Measurements from ENCODE around the gene FBN2.

FBN2 gene

DNA sequence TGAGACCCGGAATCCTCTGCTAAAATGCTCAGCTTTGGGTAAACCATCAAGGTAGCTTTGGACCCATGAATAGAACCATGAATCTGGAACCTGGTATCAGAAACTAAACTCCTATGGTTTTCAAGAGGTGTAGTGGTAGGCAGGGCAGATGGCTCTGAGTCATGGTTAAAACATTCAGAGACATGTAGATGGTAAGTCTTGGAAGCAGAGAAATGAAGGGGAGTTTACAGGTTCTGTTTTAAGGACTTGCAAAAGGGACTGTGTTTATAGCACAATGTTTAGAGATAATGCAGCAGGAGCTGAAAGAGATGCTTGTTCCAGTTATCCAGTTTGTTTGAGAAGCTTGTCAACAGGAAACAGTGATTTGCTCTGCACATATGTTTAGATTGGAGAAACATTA lies 36.0 kb upstream of the FBN2 start:
- no peaks in the 10 kb centered on the region for H3K27me3 ChIP-seq (ENCODE audit: insufficient read depth, poor library complexity, severe bottlenecking)
- peak overlapping the region; percentile 83 for H3K27ac ChIP-seq (ENCODE audit: poor library complexity, severe bottlenecking)
- no peaks in the 10 kb centered on the region for H3K9me3 ChIP-seq (ENCODE audit: severe bottlenecking)
- DNase-seq (ENCODE audit: low spot score) (no peak), ATAC-seq (ENCODE audit: low read depth) (peak; percentile 88)
- H3K4me3 ChIP-seq (ENCODE audit: severe bottlenecking) = no peak overlapping the region
- H3K4me1 ChIP-seq (ENCODE audit: insufficient read depth, poor library complexity, severe bottlenecking) = peaks cover 39% of the 10 kb centered on the region
- TF ChIP-seq, protein P1, sequence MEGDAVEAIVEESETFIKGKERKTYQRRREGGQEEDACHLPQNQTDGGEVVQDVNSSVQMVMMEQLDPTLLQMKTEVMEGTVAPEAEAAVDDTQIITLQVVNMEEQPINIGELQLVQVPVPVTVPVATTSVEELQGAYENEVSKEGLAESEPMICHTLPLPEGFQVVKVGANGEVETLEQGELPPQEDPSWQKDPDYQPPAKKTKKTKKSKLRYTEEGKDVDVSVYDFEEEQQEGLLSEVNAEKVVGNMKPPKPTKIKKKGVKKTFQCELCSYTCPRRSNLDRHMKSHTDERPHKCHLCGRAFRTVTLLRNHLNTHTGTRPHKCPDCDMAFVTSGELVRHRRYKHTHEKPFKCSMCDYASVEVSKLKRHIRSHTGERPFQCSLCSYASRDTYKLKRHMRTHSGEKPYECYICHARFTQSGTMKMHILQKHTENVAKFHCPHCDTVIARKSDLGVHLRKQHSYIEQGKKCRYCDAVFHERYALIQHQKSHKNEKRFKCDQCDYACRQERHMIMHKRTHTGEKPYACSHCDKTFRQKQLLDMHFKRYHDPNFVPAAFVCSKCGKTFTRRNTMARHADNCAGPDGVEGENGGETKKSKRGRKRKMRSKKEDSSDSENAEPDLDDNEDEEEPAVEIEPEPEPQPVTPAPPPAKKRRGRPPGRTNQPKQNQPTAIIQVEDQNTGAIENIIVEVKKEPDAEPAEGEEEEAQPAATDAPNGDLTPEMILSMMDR (IDR thresholded peaks at IDR 0.05; ENCODE audit: poor library complexity, severe bottlenecking) = no peak
- H3K36me3 ChIP-seq (ENCODE audit: low read depth) = no peaks in the 10 kb centered on the region

DNA sequence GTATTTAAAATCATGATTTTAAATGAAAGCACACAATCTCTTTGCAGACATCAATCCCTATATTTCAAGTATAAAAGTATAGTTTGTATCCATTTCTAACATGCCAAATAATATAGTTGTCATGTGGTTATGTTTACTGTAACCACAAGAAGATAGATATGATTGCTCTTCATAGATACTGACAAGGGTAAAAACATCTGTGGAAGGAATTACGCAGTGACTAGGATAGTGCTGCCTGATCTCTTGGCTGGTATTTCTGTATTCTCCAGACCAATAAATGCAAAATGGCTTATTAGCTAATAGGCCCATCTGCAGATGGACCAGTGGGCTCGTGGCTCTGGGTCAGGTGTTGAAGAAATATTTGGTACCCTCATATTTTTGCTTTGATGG lies 34.9 kb upstream of the FBN2 start:
- Histone ChIP-seq H3K4me1 (ENCODE audit: insufficient read depth, poor library complexity, severe bottlenecking) (peaks cover 29% of the 10 kb centered on the region), H3K4me3 (ENCODE audit: severe bottlenecking) (no peak overlapping the region), H3K9me3 (ENCODE audit: severe bottlenecking) (no peaks in the 10 kb centered on the region), H3K27me3 (ENCODE audit: insufficient read depth, poor library complexity, severe bottlenecking) (no peaks in the 10 kb centered on the region), H3K36me3 (ENCODE audit: low read depth) (no peaks in the 10 kb centered on the region), H3K27ac (ENCODE audit: poor library complexity, severe bottlenecking) (peak overlapping the region; percentile 83)
- TF ChIP-seq, protein P1 (IDR thresholded peaks at IDR 0.05; ENCODE audit: poor library complexity, severe bottlenecking) = no peak
- ATAC-seq (ENCODE audit: low read depth) (no peak), DNase-seq (ENCODE audit: low spot score) (no peak)

DNA sequence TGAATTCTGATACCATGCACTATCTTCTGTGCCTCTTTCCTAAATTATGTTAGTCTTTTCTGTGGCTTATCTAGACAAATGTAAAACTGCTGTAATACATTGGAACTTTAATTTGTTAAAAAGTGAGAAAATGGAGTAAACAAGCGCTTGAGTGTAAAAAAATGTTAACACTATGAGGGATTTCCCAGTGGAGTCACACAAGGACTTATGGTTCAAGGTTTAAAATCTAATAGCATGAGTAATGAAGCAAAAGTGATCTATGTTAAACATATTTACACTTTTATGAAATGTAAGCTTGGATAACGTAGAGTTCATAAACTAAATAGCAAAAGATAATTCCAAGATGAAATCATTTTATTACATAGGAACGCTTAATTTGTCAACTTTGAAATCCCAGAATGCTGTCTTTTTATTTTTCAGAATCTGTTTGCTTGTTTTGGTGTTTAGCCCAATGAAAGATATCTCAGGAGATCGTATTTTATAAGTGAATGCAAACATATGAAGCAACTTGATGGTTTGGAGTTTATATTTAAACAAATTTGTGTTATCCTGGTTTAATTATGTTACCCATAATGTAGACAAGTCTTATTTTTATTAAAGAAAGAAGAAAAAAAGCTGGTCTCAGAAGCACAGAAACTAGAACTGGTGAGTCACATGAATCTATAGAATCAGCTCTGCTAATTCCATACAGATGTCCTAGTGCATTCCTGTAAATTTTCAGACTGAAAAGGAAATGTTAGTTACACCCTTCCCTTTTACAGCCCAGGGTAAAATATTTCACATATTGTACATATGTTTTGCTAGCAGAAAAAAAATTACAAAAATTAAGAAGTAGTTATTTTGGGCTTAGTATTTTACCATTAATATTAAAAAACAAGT lies 34.2 kb upstream of the FBN2 start:
- Histone ChIP-seq H3K27ac (ENCODE audit: poor library complexity, severe bottlenecking) (peak overlapping the region; percentile 83), H3K27me3 (ENCODE audit: insufficient read depth, poor library complexity, severe bottlenecking) (no peaks in the 10 kb centered on the region), H3K4me3 (ENCODE audit: severe bottlenecking) (no peak overlapping the region), H3K9me3 (ENCODE audit: severe bottlenecking) (no peaks in the 10 kb centered on the region), H3K36me3 (ENCODE audit: low read depth) (no peaks in the 10 kb centered on the region), H3K4me1 (ENCODE audit: insufficient read depth, poor library complexity, severe bottlenecking) (peaks cover 29% of the 10 kb centered on the region)
- DNase-seq (ENCODE audit: low spot score) = no peak
- TF ChIP-seq, protein P1 (IDR thresholded peaks at IDR 0.05; ENCODE audit: poor library complexity, severe bottlenecking) = no peak
- peak; percentile 73 for ATAC-seq (ENCODE audit: low read depth)

DNA sequence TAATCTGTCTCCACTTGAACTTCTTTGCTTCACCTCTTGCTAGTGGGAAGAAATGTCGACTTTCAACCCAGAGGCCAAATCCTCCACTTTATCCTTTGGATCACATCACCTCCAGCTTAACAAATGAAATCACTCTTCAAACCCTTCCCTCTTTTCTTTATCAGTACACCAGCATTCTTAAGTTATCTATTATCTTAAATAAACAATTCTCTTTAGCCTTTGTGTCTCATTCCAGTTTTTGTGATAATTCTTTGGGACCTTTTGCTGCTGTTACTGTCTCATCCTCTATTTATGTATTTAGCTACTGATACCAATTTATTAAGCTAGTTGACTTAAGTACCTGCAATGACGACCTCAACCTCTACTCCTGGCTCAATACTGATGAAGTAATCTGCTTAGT lies 28.1 kb upstream of the FBN2 start:
- Histone ChIP-seq H3K9me3 (ENCODE audit: severe bottlenecking) (no peaks in the 10 kb centered on the region), H3K36me3 (ENCODE audit: low read depth) (no peaks in the 10 kb centered on the region), H3K4me3 (ENCODE audit: severe bottlenecking) (no peak overlapping the region), H3K4me1 (ENCODE audit: insufficient read depth, poor library complexity, severe bottlenecking) (no peaks in the 10 kb centered on the region), H3K27ac (ENCODE audit: poor library complexity, severe bottlenecking) (no peak overlapping the region), H3K27me3 (ENCODE audit: insufficient read depth, poor library complexity, severe bottlenecking) (no peaks in the 10 kb centered on the region)
- no peak for DNase-seq (ENCODE audit: low spot score)
- no peak for ATAC-seq (ENCODE audit: low read depth)
- TF ChIP-seq, protein P1 (IDR thresholded peaks at IDR 0.05; ENCODE audit: poor library complexity, severe bottlenecking) = no peak
